Hippocampal formation (tissue), 2 donors: ENCODE data around the gene SIGLEC6.

Experiments
- DNase-seq, 2 donors: peaks; one replicate each; lab custom pipeline; 2025; lab: John Stamatoyannopoulos, UW

SIGLEC6 gene

DNA sequence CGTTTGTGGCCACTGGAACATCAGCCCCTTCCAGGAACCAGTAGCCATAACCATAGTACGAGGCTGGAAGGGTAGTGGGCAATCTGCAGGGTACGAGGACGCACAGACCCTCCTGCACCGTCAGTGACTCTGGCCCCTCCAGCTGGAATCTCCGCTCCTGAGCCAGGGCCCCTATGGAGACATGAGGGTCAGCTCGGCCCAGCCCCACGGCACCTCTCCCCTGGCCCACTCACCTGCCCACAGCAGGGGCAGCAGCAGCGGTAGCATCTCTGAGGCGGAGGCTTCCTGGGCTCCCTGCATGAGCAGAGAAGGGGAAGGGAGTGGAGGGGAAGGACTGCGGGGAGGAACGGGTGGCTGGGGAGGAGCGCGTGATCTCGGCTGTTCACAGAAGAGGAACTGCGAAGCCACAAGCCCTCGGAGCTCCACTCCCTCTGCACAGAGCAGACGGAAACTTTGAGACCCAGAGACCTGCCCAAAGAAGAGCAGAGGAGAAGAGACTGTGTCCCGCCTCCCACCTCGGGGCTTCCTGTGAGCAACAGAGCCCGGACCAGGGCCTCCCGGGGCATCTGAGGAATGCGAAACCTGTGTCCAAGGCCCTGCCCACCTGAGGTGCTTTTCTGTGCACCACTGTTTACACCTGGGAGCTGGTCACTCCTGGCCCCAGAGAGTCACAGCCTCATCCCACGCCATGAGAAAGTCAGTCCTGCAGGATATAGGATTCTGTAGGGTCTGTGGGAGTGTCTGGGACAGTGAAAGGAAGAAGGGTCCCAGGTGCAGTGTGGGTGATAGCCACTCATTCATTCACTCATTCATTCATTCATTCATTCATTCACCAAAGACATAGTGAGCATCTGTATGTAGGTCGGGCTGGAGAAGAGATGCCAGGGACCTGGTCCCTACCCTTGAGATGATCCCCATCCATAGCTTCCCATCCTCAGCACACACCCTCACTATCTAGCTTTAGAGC is at the start of gene SIGLEC6:
TSS of gene SIGLEC6 (minus strand) at position 322 of the 967 bp plus-strand sequence. CDS start at position 300, 22 bp downstream.
- peak; percentile 2 to 46 for DNase-seq

DNA sequence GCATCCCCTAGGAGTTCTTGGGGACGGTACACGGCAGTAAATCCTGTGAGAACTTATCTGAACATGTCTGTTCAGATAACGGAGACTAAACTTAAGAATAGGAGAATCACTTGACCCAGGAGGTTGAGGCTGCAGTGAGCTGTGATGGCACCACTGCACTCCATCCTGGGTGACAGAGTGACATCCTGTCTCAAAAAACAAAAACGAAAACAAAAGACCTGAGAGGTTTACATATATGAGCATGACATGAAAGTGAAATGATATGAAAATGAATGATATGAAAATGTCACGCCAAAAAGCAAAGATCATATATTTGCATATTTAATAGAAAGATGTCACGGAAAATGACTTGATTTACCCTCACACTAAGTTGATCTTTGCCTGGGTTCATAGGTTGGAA is 45.4 kb upstream of the SIGLEC6 start:
- no peak for DNase-seq

GRCh38 chr19:51573331-51573730 is 41.9 kb upstream of the SIGLEC6 start:
- no peak for DNase-seq

- no peak for DNase-seq
These were observed 41.4 kb upstream of the SIGLEC6 start for GRCh38 chr19:51572908-51573307.

DNA sequence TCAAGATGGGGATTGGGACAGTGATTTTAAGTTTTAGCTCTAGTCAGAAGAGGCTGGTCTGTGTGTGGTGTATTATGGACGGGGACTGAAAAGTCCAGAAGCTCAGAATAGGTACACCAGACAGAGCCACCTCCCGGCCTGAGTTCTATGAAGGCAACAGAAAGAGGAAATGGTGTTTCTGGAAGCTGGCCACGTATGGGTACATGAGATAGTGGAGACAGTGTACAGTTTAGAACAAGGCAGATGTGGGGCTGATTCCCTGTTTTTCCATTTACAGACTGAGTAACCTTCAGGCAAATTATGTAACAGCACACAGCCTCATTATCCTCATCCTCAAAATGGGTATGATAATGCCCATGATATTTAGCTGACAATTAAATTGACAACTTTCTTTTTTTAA is 40.9 kb upstream of the SIGLEC6 start:
- no peak for DNase-seq

DNA sequence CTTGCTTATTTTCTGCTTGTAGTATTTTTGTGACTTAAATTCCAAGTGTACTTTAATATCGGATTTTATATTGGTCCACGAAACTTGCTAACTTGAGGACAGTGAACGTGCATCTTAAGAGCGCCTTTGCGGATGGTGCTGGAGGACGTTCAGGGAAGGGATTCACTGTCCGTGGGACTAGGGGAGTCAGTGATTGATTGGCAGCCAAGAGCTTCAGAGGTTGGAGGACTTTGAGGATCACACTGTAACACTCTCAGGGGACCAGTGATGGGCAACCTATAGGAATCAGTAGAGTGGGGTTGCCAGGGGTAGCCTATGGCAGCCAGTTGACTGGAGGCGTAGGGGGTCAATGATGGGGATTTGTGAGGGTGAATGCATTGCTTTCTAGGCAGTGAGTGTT is 40.1 kb upstream of the SIGLEC6 start:
- no peak for DNase-seq

GRCh38 chr19:51570962-51571575 is 39.6 kb upstream of the SIGLEC6 start, which contains the start of gene ZNF175:
Gene ZNF175 (plus strand): TSS chr19:51571283. CDS start chr19:51573330, 2,047 bp downstream.
- peak; percentile 90 to 95 for DNase-seq

GRCh38 chr19:51568456-51568855 is 37.0 kb upstream of the SIGLEC6 start:
- no peak for DNase-seq

DNA sequence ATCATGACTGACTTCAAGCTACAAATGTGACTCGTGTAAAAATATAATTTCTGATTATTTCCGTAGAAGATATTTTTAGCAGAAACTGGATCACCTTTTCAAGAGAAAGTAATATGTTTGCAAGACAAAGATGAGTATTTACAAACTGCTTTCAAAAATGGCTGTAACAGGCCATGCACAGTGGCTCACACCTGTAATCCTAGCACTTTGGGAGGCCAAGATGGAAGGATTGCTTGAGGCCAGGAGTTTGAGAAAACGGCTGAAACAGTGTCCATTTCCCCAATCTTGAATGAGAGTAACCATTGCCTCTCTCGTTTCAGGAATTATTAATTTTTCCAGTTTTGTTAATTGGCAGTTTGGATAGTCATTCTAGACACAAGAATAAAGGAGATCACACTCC is 36.1 kb upstream of the SIGLEC6 start:
- DNase-seq = no peak

- DNase-seq = no peak
These were observed 35.1 kb upstream of the SIGLEC6 start for GRCh38 chr19:51566489-51567100.

DNA sequence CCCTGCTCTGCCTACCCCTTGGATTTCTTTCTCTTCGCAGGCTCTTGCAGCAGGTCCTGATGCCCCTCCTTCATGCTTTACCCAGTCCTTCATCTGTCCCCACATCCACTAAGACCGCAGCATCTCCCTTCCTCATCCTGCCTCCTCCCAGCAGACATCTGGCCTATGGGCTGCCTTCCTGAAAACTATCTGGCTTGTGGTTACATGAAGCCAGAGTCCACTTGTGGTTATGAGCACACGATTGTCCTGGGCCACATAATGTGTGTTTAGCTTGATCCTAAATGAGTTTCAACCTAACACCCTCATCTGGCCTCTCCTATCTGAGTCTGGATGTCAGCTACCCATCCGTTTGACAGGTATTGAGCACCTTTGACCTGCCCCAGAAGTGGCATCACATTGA is 34.1 kb upstream of the SIGLEC6 start:
- DNase-seq = no peak

DNA sequence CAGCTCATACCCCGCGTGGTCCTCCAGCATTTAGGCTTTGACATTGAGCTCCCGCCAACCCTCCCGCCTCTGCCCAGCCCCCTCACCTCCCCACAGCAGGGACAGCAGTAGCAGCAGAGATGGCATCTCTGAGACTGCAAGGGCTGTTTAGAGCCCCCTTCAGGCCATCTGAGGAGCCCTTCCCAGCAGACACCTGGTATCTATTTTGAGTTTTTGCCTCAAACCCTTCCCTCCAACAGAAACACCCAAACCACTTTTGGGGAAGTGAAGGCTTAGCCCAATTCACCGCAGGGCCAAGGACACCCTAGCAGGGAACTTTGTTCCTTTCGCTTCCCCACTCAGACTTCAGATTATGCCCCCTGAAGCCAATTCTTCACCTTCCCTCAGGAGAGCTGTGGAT is 33.3 kb upstream of the SIGLEC6 start:
- DNase-seq = no peak

DNA sequence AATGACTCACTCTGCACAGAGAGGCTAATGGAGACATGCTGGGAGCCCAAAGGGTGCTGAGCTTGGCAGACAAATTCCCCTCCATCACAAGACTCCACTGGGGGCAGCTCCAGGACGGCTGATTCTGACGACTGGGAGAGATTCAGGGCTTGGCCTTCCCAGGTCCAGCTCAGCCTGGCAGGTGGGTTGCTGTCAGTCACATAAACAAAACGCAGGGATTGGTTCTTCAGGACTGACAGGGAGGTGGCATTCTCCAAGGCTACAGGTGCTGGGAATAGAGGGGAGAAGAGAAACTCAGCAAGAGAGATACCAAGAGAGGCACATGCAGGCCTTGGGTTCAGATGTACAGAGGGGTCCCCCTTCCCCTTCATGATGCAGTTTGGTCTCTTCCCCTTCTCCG is 28.9 kb upstream of the SIGLEC6 start:
- no peak for DNase-seq

- DNase-seq = no peak
These were observed 27.8 kb upstream of the SIGLEC6 start for GRCh38 chr19:51559240-51559639.

GRCh38 chr19:51552996-51553725 is 21.7 kb upstream of the SIGLEC6 start:
- DNase-seq = peak in 1 of 2 donors; percentile 0

DNA sequence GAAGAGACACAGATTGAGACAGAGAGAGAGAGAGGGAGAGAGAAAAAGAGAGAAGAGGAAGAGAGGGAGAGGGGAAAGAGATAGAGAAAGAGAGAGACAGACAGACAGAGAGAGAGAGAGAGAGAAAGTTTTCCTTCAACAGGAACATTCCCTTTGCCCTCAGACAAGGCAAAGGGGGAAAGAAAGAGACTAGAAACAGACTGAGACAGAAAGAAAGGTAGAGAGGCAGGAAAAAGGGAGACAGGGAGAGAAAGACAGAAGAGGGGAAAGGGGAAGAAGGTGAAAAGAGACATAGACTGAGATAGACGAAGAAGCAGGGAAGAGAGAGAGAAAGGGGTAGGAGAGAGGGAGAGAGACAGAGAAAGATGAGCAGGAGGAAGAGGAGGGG is 21.1 kb upstream of the SIGLEC6 start:
- DNase-seq = no peak

DNA sequence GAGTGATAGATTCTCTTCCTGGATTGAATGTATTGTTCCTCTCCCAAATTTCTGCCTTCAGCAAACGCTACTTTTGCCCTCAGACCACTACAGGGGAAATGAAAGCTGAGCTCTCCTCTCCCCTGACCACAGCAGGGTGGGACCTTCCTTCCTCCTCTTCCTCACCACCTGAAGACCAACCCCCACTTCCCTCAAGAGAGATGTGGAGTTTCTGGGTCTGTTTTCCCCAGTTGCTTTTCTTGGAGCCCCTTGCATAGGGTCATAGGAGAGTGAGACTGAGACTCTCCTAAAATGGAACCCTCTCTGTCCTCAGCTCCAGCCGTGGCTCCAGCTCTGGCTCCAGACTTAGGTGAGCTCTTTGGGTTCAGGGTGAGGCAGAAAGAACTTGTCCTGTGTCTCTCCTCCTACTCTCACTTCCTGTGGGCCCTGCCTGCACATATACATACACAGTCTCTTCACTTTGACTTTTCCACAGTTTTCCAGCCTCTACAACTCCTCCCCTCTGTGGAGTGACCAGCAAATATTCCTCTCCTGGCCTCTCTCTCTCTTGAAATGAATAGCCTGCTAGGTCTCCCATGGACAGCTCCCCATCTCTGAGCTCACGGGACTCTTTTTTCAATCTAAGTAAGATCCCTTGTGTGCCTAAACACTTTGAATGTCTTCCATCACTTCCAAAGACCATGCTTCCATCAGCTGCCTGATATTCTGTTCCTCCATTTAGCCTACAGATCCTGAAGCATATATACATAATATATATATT is 20.4 kb upstream of the SIGLEC6 start:
- DNase-seq = no peak

DNA sequence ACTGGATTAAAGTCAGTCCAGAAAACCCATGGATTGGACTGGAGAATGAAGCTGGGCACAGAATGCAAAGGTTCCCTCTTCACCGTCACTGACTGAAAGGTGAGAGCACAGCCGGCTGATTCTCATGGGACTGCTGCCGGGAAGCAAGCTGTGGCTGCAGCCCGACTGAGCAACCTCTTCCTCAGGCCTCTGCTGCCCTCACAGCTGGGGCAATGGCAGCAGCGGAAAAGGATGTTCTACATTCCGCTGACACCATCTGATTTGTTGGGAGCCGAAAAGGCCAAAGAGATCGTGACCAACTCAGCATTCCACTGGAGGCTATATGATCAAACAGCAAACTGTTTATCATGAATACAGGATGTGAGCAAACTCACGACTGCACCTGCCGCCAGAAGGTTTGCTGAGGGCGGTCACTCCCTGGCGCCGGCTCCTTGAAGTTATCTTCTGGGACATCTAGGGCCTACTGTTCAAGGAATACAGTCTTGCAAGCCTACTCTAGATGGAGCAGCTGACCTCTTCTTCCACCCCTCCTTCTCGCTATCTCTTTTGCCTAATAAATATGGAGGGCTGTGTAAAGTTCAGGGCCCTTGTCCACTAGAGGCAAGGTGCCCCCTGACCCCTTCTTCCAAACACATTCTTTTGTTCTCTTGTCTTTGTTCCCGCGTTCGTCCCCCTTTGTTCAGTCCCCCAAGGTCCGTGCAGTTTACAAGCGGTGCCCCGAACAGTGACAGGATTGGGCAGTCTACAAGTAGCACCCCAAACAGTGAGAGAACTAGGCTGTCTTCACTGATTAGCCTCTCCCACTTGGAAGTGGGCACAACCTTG is 19.6 kb upstream of the SIGLEC6 start:
- DNase-seq = no peak

DNA sequence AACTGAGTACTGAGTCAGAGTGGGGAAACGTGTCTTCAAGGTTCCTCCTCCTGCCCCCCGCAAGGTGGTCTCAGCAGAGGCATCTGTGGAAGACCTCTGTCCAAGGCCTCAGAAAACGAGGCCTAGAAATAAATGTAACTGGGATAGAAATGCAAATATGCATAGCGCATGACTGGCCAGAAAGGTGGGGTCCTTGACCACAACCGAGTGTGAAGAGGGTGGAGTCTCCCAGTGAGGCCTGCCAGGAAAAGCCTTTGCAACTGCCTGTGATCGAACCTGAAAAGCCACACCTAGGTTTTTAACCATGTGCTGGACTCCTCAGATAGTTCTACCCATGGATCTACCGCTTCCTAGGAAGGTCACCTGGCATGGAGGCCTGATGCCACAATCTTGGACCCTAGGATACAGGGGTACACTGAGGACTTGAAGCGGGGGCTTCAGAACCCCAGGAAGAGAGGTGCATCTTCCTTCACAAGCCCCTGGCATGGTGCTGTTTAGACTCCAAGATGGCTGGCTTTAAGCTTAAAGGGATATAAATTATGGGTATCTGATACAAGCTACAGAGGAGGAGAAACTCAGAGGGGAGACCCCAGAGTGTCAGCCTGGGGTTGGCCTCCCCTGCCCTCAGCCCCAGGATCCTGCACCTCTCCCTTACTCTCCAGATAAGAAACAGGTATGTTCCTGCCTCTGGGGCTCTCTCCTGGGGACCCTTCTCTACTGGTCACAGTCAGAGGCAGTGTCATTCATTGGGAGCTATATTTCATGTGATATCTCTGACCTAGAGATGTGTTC is 18.3 kb upstream of the SIGLEC6 start:
- no peak for DNase-seq
